SK-N-SH treated with all-trans-retinoic acid at 6 μM for 48 hours (cell line): ENCODE measurements around the gene BCL10.
A peak's percentile ranks its signal among the peaks of the same experiment; 100 is the strongest.

Source experiments
- ATAC-seq: fragments of 200-7000 bp; cut with Tn5 transposase; 3 replicates; pipeline ENCODE4 v1.9.1; 2020; ENCODE audit warnings: mild to moderate bottlenecking, moderate library complexity
- ARNTL ChIP-seq: fragments of 450-650 bp; formaldehyde crosslinking; IDR thresholded peaks from 2 replicates; pipeline ENCODE4 v1.5.0; 2020; ENCODE audit warnings: low read depth, mild to moderate bottlenecking, moderate library complexity, borderline replicate concordance
- BACH2 ChIP-seq: fragments of 250-450 bp; sonication (Bioruptor Pico); IDR thresholded peaks from 2 replicates; pipeline ENCODE4 v1.9.0; 2021; ENCODE audit warnings: mild to moderate bottlenecking, borderline replicate concordance
- CREB5 ChIP-seq: fragments of 250-450 bp; sonication (Bioruptor Pico); IDR thresholded peaks from 2 replicates; pipeline ENCODE4 v1.5.1; 2020; ENCODE audit warnings: low read depth, mild to moderate bottlenecking, moderate library complexity
- CSDC2 ChIP-seq: fragments of 250-450 bp; sonication (Bioruptor Pico); IDR thresholded peaks from 2 replicates; pipeline ENCODE4 v1.5.0; 2020; ENCODE audit warnings: mild to moderate bottlenecking, moderate library complexity
- ESRRG ChIP-seq: fragments of 250-450 bp; sonication (Bioruptor Pico); IDR thresholded peaks from 2 replicates; pipeline ENCODE4 v1.6.1; 2021; ENCODE audit warnings: mild to moderate bottlenecking
- GLIS3 ChIP-seq: fragments of 250-450 bp; sonication (Bioruptor Pico); IDR thresholded peaks from 2 replicates; pipeline ENCODE4 v1.5.0; 2020; ENCODE audit warnings: mild to moderate bottlenecking, moderate library complexity
- ISL1 ChIP-seq: fragments of 250-450 bp; sonication (Bioruptor Pico); IDR thresholded peaks from 2 replicates; pipeline ENCODE4 v2.1.2; 2022; ENCODE audit warnings: mild to moderate bottlenecking, moderate library complexity
- OSR1 ChIP-seq: fragments of 250-450 bp; sonication (Bioruptor Pico); IDR thresholded peaks from 2 replicates; pipeline ENCODE4 v1.8.0; 2022; ENCODE audit warnings: moderate library complexity, mild to moderate bottlenecking, inconsistent platforms
- PATZ1 ChIP-seq: fragments of 250-450 bp; sonication (Bioruptor Pico); IDR thresholded peaks from 2 replicates; pipeline ENCODE4 v1.8.0; 2020; ENCODE audit warnings: mild to moderate bottlenecking, moderate library complexity, borderline replicate concordance
- PPARA ChIP-seq: fragments of 250-450 bp; sonication (Bioruptor Pico); IDR thresholded peaks from 2 replicates; pipeline ENCODE4 v1.5.0; 2020; ENCODE audit warnings: mild to moderate bottlenecking, borderline replicate concordance
- RARB ChIP-seq: fragments of 250-450 bp; sonication (Bioruptor Pico); IDR thresholded peaks from 2 replicates; pipeline ENCODE4 v1.8.0; 2021; ENCODE audit warnings: mild to moderate bottlenecking, moderate library complexity
- SNAI2 ChIP-seq: fragments of 250-450 bp; sonication (Bioruptor Pico); IDR thresholded peaks from 2 replicates; pipeline ENCODE4 v1.5.0; 2020; ENCODE audit warnings: mild to moderate bottlenecking, moderate library complexity
- TOX ChIP-seq: fragments of 250-450 bp; sonication (Bioruptor Pico); IDR thresholded peaks from 2 replicates; pipeline ENCODE4 v1.8.0; 2021; ENCODE audit warnings: mild to moderate bottlenecking, moderate library complexity, borderline replicate concordance
- TSHZ2 ChIP-seq: fragments of 250-450 bp; sonication (Bioruptor Pico); IDR thresholded peaks from 2 replicates; pipeline ENCODE4 v1.5.0; 2020; ENCODE audit warnings: mild to moderate bottlenecking, moderate library complexity
- ZC3H10 ChIP-seq: fragments of 250-450 bp; sonication (Bioruptor Pico); IDR thresholded peaks from 2 replicates; pipeline ENCODE4 v1.5.1; 2021; ENCODE audit warnings: mild to moderate bottlenecking, moderate library complexity
- ZFP3 ChIP-seq: fragments of 250-450 bp; sonication (Bioruptor Pico); IDR thresholded peaks from 2 replicates; pipeline ENCODE4 v1.5.0; 2020; ENCODE audit warnings: mild to moderate bottlenecking, moderate library complexity
- ZFP30 ChIP-seq: fragments of 450-650 bp; formaldehyde crosslinking; IDR thresholded peaks from 2 replicates; pipeline ENCODE4 v1.5.0; 2022; ENCODE audit warnings: mild to moderate bottlenecking, moderate library complexity
- ZNF565 ChIP-seq: fragments of 450-650 bp; formaldehyde crosslinking; conservative IDR thresholded peaks from 2 replicates; pipeline ENCODE4 v1.5.0; 2020; ENCODE audit warnings: low read depth, mild to moderate bottlenecking, moderate library complexity
- ZNF70 ChIP-seq: fragments of 450-650 bp; formaldehyde crosslinking; IDR thresholded peaks from 2 replicates; pipeline ENCODE4 v1.5.0; 2020; ENCODE audit warnings: mild to moderate bottlenecking, moderate library complexity
- ZNF8 ChIP-seq: fragments of 450-650 bp; formaldehyde crosslinking; IDR thresholded peaks from 2 replicates; pipeline ENCODE4 v1.5.0; 2020; ENCODE audit warnings: mild to moderate bottlenecking, moderate library complexity

The BCL10 gene

GRCh38 chr1:85283475-85284199 is 7.2 kb upstream of the BCL10 start:
- ATAC-seq: no peak; the same call in 2 of the 3 replicates
- TF ChIP-seq PPARA (CRISPR knock-in tag) (no peak), ZC3H10 (CRISPR knock-in tag) (no peak), GLIS3 (no peak), OSR1 (CRISPR knock-in tag) (no peak), ZNF70 (no peak), ARNTL (CRISPR knock-in tag) (no peak), ZFP30 (CRISPR knock-in tag) (no peak), SNAI2 (CRISPR knock-in tag) (no peak), ZFP3 (no peak), ZNF8 (no peak), BACH2 (no peak), RARB (no peak)

- no peak for ATAC-seq
- TF ChIP-seq PPARA (CRISPR knock-in tag) (no peak), BACH2 (no peak), ZFP3 (no peak), RARB (no peak), CSDC2 (CRISPR knock-in tag) (no peak), ZFP30 (CRISPR knock-in tag) (no peak)
Measured at GRCh38 chr1:85282424-85282823, 6.0 kb upstream of the BCL10 start.

GRCh38 chr1:85280636-85281035 is 4.2 kb upstream of the BCL10 start:
- TF ChIP-seq ZFP30 (CRISPR knock-in tag): no peak
- no peak for TF ChIP-seq ZNF8
- no peak for TF ChIP-seq RARB
- TF ChIP-seq ZFP3: no peak
- no peak for TF ChIP-seq PATZ1 (CRISPR knock-in tag)
- TF ChIP-seq SNAI2 (CRISPR knock-in tag): no peak
- TF ChIP-seq ESRRG (CRISPR knock-in tag): no peak
- TF ChIP-seq ZNF70: no peak
- no peak for TF ChIP-seq ISL1 (CRISPR knock-in tag)
- TF ChIP-seq TSHZ2 (CRISPR knock-in tag): no peak
- no peak for TF ChIP-seq ZC3H10 (CRISPR knock-in tag)
- no peak for TF ChIP-seq OSR1 (CRISPR knock-in tag)
- no peak for TF ChIP-seq PPARA (CRISPR knock-in tag)
- TF ChIP-seq BACH2: no peak
- TF ChIP-seq CREB5 (CRISPR knock-in tag): no peak
- TF ChIP-seq ZNF565: no peak
- TF ChIP-seq CSDC2 (CRISPR knock-in tag): no peak
- no peak for TF ChIP-seq TOX (CRISPR knock-in tag)
- no peak for TF ChIP-seq GLIS3
- no peak for TF ChIP-seq ARNTL (CRISPR knock-in tag)
- no peak for ATAC-seq

GRCh38 chr1:85279458-85280080 is 3.1 kb upstream of the BCL10 start:
- no peak for ATAC-seq
- TF ChIP-seq GLIS3: no peak
- no peak for TF ChIP-seq TOX (CRISPR knock-in tag)
- TF ChIP-seq BACH2: no peak
- no peak for TF ChIP-seq ZC3H10 (CRISPR knock-in tag)
- 0 out of 2 replicates have a peak, but pooled peaks have one; percentile 15 for TF ChIP-seq ZFP3
- 0 out of 2 replicates have a peak, but pooled peaks have one; percentile 26 for TF ChIP-seq PATZ1 (CRISPR knock-in tag)
- no peak for TF ChIP-seq TSHZ2 (CRISPR knock-in tag)
- TF ChIP-seq, all 23 proteins: peak for 2
